Esophagus (tissue), 2 donors: ENCODE data around the gene SFXN3. TPM values are rescaled to one million over a fixed set of nuclear protein-coding genes. Genes with fewer than 3 reads are reported as not detected.

Source experiments
- H3K27ac ChIP-seq, 2 donors: one replicate each; pipeline ENCODE4 v1.5.1; 2013; ENCODE audit warnings: low read depth in 2 of 2, mild to moderate bottlenecking in 2 of 2, inconsistent platforms in 1 of 2, low read length in 1 of 2, moderate library complexity in 1 of 2
- H3K27me3 ChIP-seq, 2 donors: one replicate each; pipeline ENCODE4 v1.6.1; 2013; ENCODE audit warnings: low read length in 2 of 2, control low read depth in 1 of 2, mild to moderate bottlenecking in 1 of 2; ENCODE audit not compliant: insufficient read depth in 2 of 2, control insufficient read depth in 1 of 2
- H3K36me3 ChIP-seq, 2 donors: one replicate each; pipeline ENCODE4 v1.6.1; 2013; ENCODE audit warnings: low read length in 1 of 2; ENCODE audit not compliant: control insufficient read depth in 2 of 2, insufficient read depth in 2 of 2
- H3K4me1 ChIP-seq, 2 donors: one replicate each; pipeline ENCODE4 v1.6.1; 2013; ENCODE audit warnings: low read length in 1 of 2; ENCODE audit not compliant: control insufficient read depth in 2 of 2, insufficient read depth in 2 of 2
- H3K4me3 ChIP-seq, 2 donors: one replicate each; pipeline ENCODE4 v1.5.1; 2013; ENCODE audit warnings: low read length in 2 of 2, mild to moderate bottlenecking in 2 of 2, low read depth in 1 of 2, moderate library complexity in 1 of 2
- H3K9me3 ChIP-seq, 2 donors: one replicate each; pipeline ENCODE4 v1.6.1; 2013; ENCODE audit warnings: mild to moderate bottlenecking in 2 of 2, low read depth in 1 of 2, low read length in 1 of 2, moderate library complexity in 1 of 2; ENCODE audit not compliant: control insufficient read depth in 2 of 2, insufficient read depth in 1 of 2
- WGBS, 2 donors: extraction: QIAGEN DNeasy Blood & Tissue Kit; methylation state at CpG; one replicate each; pipeline ENCODE4 v1.1.7; 2013; 5-methylcytosine and 5-hydroxymethylcytosine counted together
- polyA plus RNA-seq, 2 donors: library from polyadenylated mRNA; stranded (reverse); fragments of 200-250 nt; gene quantifications; one replicate each; pipeline ENCODE4 v1.2.3, GENCODE V29; 2013
- donor health status: healthy with polysubstance abuse.
- donor health status: Bipolar disorder and iron deficiency.

Gene SFXN3
- polyA plus RNA-seq, 2 donors = 5.2 to 5.7 TPM

GRCh38 chr10:101062232-101063049 is 31.4 kb downstream of the SFXN3 start:
- peaks cover 7 to 19% of the 10 kb centered on the region in 2 donors for H3K4me1 ChIP-seq
- H3K27me3 ChIP-seq = peaks cover 0 to 3% of the 10 kb centered on the region in 2 donors
- H3K4me3 ChIP-seq = peak overlapping the region; percentile 20 to 45
- no peaks in the 10 kb centered on the region for H3K9me3 ChIP-seq
- 8 to 11% methylated on average over 51 to 63 of the region's 63 CpGs for WGBS, 2 donors
- H3K36me3 ChIP-seq = no peaks in the 10 kb centered on the region
- peak overlapping the region in 1 of 2 donors; percentile 51 for H3K27ac ChIP-seq

- Histone ChIP-seq H3K36me3 (no peaks in the 10 kb centered on the region), H3K4me1 (peaks cover 7 to 21% of the 10 kb centered on the region in 2 donors), H3K4me3 (peak overlapping the region; percentile 20 to 45), H3K27ac (no peak overlapping the region), H3K9me3 (no peaks in the 10 kb centered on the region), H3K27me3 (peaks cover 0 to 3% of the 10 kb centered on the region in 2 donors)
- 23% methylated on average over 19 of the region's 19 CpGs for WGBS, 2 donors
Observed at GRCh38 chr10:101063050-101063525, 32.1 kb downstream of the SFXN3 start.

- peaks cover 0 to 3% of the 10 kb centered on the region in 2 donors for H3K27me3 ChIP-seq
- no peak overlapping the region for H3K4me3 ChIP-seq
- no peaks in the 10 kb centered on the region for H3K9me3 ChIP-seq
- WGBS, 2 donors = 66 to 67% methylated on average over 15 of the region's 15 CpGs
- H3K36me3 ChIP-seq = no peaks in the 10 kb centered on the region
- no peak overlapping the region for H3K27ac ChIP-seq
- H3K4me1 ChIP-seq = peaks cover 7 to 21% of the 10 kb centered on the region in 2 donors
Observed at GRCh38 chr10:101063548-101064414, 32.7 kb downstream of the SFXN3 start.

- Histone ChIP-seq H3K27me3 (peaks cover 0 to 3% of the 10 kb centered on the region in 2 donors), H3K36me3 (no peaks in the 10 kb centered on the region), H3K4me3 (no peak overlapping the region), H3K4me1 (peaks cover 7 to 21% of the 10 kb centered on the region in 2 donors), H3K9me3 (no peaks in the 10 kb centered on the region), H3K27ac (no peak overlapping the region)
- 90 to 93% methylated on average over 9 of the region's 9 CpGs for WGBS, 2 donors
Observed at GRCh38 chr10:101064415-101065030, 33.5 kb downstream of the SFXN3 start.

- H3K4me1 ChIP-seq = peaks cover 7 to 21% of the 10 kb centered on the region in 2 donors
- peak overlapping the region in 1 of 2 donors; percentile 50 for H3K4me3 ChIP-seq
Observed at GRCh38 chr10:101065481-101066145, 34.6 kb downstream of the SFXN3 start.

GRCh38 chr10:101066146-101066895 is 35.3 kb downstream of the SFXN3 start:
- Histone ChIP-seq H3K27ac (peak overlapping the region; percentile 48 to 76), H3K9me3 (no peaks in the 10 kb centered on the region), H3K36me3 (no peaks in the 10 kb centered on the region), H3K27me3 (peaks cover 0 to 3% of the 10 kb centered on the region in 2 donors), H3K4me3 (peak overlapping the region; percentile 30 to 50), H3K4me1 (peaks cover 7 to 19% of the 10 kb centered on the region in 2 donors)
- WGBS, 2 donors = 2 to 3% methylated on average over 49 of the region's 49 CpGs

More at GRCh38 chr10:101065481-101066145, 34.6 kb downstream of the SFXN3 start:
- peak overlapping the region in 1 of 2 donors; percentile 76 for H3K27ac ChIP-seq
- H3K27me3 ChIP-seq = peaks cover 0 to 3% of the 10 kb centered on the region in 2 donors
- WGBS, 2 donors = 77 to 87% methylated on average over 3 of the region's 3 CpGs
- H3K9me3 ChIP-seq = no peaks in the 10 kb centered on the region
- H3K36me3 ChIP-seq = no peaks in the 10 kb centered on the region

GRCh38 chr10:101066896-101067355 is 35.9 kb downstream of the SFXN3 start:
- Histone ChIP-seq H3K27me3 (peaks cover 0 to 3% of the 10 kb centered on the region in 2 donors), H3K36me3 (no peaks in the 10 kb centered on the region), H3K4me3 (peak overlapping the region; percentile 45 to 50), H3K4me1 (peaks cover 7 to 15% of the 10 kb centered on the region in 2 donors), H3K27ac (peak overlapping the region in 1 of 2 donors; percentile 76), H3K9me3 (no peaks in the 10 kb centered on the region)
- 1% methylated on average over 31 of the region's 31 CpGs for WGBS, 2 donors

- Histone ChIP-seq H3K36me3 (no peaks in the 10 kb centered on the region), H3K9me3 (no peaks in the 10 kb centered on the region), H3K27me3 (peaks cover 0 to 3% of the 10 kb centered on the region in 2 donors), H3K4me1 (peaks cover 7 to 9% of the 10 kb centered on the region in 2 donors), H3K27ac (peak overlapping the region in 1 of 2 donors; percentile 51), H3K4me3 (peak overlapping the region; percentile 45 to 50)
- whole genome bisulfite sequencing, 2 donors = 1% methylated on average over 43 of the region's 43 CpGs
Observed at GRCh38 chr10:101067356-101068083, 36.5 kb downstream of the SFXN3 start.
